Activated CD4-positive, alpha-beta T cell treated with anti-CD3 and anti-CD28 coated beads for 48 hours (primary cell): ENCODE measurements around the gene CDT1.

Experiments used
- DNase-seq: peaks from one replicate; pipeline ENCODE4 v3.0.0-alpha.2; 2020

CDT1 gene

DNA sequence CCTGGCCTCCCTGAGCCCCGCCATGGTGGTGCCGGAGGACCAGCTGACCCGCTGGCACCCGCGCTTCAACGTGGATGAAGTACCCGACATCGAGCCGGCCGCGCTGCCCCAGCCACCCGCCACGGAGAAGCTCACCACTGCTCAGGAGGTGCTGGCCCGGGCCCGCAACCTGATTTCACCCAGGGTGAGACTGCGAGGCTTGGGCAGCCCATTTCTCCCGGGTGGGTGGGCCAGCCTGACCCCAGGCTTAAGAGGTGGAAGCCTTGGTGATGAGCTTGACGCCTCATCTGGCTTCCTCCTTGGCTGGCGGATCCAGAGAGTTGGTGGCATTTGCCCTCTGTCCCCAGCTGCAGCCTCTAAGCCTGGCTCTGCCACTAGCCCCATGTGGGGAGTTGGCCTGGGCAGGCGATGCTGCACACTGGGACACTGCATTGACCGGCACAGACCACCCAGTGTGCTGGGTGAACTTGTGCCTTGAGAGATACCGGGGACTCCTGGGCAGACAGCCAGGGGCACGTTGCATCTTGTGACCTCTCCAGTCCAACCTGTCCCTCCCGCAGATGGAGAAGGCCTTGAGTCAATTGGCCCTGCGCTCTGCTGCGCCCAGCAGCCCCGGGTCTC is 3.0 kb downstream of the CDT1 start:
- DNase-seq = no peak

DNA sequence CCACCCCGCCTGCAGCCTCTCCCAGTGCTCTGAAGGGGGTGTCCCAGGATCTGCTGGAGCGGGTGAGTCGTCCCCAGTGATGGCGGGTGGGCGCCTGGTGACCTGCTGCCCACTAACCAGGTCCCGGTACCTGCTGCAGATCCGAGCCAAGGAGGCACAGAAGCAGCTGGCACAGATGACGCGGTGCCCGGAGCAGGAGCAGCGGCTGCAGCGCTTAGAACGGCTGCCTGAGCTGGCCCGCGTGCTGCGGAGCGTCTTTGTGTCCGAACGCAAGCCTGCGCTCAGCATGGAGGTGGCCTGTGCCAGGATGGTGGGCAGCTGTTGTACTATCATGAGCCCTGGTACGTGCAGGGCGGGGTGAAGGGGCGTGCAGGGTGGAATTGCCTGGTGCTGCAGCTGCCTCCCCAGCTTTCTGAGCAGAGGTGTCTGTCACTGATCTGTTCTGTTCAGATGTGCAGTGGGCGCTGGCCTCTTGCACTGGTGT is 3.6 kb downstream of the CDT1 start:
- DNase-seq = peak; percentile 22

DNA sequence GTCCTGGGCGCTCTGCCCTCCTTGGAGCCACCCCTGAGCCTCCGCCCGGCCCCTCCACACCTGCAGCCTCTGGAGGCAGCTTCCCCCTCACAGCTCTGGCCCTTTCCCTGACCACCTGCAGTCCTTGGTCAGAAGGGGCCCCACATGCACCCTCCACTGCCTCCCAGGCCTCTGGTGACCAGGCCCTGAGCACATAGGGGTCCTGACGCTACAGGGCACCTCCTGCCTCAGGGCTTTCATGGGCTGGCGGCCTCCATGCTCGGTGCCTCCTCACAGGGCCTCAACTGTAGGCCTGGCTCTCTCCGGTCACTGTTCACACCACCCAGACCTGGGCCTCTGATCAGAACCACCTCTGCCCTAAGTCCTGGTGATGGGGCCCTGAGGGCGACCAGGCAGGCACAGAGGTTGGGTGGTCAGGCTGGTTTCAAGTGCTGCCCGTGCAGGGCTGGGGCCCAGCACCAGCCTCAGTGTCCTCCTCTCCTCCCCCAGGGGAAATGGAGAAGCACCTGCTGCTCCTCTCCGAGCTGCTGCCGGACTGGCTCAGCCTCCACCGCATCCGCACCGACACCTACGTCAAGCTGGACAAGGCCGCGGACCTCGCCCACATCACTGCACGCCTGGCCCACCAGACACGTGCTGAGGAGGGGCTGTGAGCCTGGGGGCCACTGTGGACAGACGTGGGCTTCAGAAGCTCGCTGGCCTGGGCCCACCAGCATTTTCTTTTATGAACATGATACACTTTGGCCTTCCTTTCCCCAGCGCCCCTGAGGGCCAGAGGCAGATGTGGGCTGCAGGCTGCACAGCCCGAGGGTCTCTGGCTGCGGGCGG is 4.3 kb downstream of the CDT1 start:
- DNase-seq = peak; percentile 26

DNA sequence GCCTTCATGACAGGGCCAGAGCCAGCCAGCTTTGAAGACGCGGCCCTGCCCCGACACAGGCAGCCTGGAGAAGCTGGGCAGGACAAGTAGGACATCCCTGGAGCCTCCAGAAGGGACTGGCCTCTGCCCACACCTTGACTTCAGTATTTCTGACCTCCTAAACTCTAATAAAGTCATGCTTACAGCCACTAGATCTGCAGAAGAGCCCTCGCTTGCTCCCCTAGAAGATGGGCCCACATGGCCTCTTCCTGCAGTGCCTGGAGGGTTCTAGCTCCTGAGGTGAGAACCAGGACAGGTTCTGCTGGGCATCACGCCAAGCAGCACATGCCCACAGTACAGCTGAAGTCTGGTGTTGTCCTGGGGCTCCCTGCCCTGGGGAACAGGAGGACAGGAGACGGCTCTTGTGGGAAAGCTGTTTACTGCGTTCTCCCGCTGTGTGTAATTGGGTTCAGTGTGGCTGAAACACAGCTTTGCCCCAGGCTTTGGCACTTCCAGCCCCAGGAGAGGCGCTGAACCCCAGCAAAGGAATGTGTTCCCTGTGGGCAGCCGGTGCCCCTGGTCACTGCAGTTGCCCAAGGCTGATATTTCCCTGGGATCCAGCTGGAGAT is 5.6 kb downstream of the CDT1 start:
- peak; percentile 28 for DNase-seq

DNA sequence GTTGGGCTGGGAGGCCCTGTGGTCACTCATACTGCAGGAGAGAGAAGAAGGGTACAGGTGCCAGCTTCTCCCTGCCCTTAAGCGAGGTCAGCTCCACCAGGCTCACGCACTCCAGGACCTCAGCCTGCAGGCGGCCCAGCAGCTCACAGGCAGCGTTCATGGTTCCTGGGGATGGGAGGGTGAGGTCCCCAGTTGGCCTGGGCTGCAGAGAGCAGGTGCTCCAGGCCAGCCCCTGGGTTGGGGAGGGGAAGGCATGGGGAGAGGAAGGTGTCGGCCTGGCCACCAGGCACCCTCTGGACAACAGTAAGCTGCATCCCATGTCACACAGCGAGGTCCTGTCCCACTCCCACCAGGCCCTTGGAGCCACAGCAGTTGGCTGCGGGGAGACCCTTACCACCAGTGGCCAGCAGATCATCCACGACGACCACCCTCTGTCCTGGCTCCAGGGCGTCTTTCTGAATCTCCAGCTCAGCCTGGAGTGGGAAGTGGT is 6.1 kb downstream of the CDT1 start:
- DNase-seq = peak; percentile 41

DNA sequence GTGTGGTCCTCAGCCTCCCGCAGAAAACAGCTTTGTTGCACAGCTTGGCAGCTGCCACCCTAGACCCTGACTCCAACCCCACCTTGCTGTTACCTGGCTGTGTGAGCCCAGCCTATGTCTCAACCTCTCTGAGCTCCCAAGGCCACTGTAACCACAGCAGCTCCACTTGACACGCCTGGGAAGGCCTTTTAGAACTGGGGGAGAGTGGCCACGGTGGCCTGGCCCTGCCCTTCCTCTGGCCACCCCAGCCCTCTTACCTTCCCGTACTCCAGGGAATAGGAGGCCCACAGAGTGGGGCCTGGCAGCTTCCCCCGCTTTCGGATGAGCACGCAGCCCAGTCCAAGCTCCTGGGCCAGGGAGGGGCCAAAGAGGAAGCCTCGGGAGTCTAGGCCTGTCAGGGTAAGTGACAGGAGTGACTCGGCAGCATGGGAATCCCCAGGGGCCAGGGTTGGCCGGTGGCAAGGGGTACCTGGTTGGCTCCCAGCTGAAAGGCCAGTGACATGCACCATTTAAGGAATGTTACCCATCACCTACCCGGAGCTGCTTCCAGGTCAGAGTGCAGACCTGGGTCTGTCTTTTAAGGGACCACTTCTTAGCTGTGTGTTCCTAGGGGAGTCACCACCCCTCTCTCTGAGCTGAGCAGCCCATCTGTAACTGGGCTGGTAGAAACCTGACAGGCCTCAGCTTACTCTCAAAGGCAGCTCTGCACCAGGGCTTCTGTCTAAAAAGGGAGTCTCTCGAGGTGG is 6.8 kb downstream of the CDT1 start:
- peak; percentile 70 for DNase-seq

DNA sequence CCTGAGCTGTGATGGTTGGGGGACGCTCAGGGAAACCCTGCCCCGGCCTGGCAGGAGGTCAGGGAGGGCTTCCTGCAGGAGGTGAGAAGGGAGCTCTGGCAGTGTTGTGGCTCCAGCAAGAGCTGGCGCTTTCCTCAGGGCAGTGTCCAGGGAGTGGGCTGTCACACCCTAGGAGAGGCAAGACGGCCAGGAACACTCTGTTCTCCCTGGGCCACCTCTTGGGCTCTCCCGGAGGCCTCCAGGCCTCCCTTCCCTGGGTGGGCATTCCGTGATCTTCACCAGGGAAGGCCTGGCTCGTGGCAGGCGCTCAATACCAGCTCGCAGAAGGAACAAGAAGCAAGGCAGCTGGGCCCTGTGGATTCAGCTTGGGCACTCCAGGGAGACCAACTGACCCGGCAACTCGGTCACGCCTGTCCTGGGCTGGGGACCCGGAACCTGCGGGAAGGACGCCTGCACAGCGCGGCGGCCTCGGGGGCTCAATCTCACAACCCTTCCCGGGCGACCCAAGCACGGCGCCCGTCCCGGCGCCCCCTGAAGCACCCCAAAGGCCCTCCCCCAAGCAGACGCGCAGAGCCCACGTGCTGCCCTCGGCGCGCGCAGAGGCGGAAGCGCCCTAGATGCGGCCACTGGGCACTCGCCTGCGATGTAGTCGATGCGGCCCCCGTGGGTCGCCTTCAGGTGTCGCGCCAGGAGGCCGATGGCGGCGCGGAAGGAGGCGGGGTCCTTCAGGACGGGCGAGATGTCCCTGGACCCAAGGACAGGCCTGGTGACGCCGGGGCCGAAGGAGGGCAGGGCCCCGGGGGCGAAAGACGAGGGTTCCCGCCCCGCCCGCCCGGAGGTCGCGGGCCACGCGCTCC is 7.6 kb downstream of the CDT1 start:
- peak; percentile 76 for DNase-seq

DNA sequence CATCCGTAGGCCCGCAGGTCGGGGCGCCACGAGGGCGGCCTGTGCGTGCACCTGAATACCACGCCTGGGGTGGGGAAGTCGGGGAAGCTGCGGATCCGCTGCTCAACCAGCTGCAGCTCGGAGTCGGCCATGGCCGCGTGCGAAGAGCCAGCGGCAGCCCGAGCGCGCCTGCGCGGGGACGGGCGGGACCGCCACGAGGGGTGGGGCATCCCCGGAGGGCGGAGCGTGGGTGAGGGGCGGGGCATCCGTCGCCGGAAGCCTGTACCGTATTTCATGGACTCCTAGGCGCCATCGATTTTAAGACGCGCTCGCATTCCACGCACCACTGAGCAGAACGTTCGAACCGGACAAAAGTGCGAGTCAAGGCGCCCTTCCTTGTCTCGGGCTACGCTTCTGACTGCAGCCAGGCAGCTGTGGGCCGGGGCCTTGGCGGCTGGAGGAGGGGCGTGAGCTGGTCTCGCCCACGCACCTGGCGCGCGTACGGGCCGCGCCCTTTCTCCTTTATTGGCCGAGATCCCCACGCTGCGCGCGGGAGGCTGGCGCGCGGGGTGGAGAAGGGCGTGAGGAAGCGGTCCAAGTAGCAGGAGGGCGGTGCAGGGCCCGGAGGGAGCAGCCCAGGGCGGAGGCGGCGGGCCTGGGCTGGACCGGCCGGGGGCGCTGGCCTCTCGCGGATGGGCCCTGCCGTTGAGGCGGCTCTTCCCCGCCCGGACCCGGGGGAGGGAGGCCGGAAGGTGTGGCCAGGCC is 8.4 kb downstream of the CDT1 start, which contains the start of gene APRT:
Gene APRT (minus strand): TSS at position 160 of the 744 bp plus-strand sequence. CDS start 29 bp downstream, at position 131.
- DNase-seq = peak; percentile 98

DNA sequence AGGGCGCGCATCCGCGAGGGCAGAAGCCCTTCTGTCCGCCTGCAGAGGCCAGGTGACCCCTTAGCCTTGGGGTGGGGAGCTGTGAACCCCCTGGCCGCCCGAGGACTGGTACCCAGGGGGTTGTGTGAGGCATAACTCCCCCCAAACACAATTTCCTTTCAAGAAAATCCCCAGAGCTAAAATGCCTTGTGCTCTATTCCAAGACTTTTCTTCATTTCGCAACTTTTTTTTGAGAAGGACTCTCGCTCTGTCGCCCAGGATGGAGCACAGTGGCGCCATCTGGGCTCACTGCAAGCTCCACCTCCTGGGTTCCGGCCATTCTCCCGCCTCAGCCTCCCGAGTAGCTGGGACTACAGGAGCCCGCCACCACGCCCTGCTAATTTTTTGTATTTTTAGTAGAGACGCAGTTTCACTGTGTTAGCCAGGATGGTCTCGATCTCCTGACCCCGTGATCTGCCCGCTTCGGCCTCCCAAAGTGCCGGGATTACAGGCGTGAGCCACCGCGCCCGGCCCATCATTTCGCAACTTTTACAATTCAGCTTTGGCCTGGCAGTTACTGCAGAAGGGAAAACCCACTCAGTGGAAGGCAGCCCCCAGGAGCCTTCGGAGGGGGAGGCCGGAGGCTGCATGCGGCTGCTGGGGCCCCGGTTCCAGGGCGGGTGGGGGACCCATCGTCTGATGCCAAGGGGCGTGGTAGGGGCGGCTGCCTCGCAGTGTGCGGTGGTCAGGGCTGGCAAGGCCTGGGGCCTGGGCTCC is 9.1 kb downstream of the CDT1 start:
- peak; percentile 63 for DNase-seq

DNA sequence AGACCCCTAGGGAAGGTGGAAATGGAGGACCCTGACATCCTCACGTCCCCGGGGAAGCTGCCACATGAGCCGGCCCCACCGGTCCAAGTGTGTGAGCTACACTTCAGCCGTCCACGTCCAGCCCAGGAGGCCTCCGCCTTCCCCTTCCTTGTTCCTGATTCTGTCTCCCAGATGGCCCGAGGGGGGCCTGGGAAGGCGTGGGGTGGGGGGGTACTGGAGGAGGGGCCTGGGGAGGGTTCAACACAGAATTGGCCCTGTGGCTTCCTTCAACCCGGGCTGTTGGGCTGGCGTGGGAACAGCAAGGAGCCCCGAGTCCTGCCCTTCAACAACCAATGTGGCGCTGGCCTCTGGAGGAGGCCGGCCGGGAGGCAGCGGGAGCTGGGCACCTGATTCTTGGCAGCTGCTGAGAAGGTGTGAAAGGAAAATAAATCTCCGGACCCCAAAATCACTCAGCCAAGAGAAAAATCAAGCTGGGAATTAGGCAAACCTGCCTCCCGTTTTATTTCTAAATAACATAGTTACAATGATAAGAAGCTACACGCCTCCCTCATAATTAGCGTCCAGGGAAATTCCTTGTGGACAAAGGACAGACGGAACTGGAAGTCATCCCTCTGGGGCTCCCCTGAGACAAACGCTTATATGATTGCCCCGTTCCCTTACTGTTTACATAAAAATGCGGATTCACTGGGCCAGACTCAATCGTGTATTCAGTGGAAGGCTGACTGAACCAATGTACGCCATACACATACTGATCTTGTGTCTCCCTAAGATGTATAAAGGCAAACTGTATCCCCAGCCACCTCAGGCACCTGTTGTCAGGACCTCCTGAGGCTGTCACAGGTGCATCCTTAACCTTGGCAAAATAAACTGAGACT is 9.9 kb downstream of the CDT1 start:
- DNase-seq = no peak

DNA sequence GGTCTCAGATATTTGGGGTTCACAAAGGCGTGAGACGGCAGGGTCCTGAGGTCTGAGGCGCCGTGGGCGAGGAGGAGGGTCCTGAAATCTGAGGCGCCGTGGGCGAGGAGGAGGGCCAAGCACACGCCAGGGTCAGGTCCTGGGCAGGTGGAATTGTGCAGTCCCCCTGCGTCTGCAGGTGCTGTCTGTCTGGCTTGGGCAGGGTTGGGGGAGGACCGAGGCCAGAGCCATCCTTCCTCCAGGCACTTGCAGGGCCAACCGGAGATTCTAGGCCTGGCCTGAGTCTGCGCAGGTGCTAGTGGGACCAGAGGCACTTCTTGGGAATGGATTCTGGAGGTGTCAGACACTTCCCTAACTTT is 10.5 kb downstream of the CDT1 start:
- no peak for DNase-seq

DNA sequence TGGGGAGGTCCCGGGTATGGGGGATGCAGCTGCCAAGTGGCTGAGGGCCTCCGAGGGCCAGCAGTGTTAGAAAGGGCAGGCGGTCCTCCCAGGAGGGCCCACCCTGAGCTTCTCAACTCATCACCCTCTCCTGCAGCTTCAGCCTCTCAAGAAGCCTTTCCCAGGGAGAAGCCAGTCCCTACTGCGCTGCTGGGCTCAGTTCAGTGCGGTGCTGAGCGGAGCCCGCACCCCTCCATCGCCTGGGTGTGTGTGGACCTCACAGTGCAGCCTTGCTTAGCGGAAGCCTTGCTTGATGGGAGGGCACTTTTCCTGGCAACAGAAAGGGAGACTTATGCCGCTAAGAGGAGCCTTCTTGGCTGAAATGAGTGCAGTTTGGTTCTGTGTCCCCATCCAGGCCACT is 11.6 kb downstream of the CDT1 start:
- DNase-seq = no peak

DNA sequence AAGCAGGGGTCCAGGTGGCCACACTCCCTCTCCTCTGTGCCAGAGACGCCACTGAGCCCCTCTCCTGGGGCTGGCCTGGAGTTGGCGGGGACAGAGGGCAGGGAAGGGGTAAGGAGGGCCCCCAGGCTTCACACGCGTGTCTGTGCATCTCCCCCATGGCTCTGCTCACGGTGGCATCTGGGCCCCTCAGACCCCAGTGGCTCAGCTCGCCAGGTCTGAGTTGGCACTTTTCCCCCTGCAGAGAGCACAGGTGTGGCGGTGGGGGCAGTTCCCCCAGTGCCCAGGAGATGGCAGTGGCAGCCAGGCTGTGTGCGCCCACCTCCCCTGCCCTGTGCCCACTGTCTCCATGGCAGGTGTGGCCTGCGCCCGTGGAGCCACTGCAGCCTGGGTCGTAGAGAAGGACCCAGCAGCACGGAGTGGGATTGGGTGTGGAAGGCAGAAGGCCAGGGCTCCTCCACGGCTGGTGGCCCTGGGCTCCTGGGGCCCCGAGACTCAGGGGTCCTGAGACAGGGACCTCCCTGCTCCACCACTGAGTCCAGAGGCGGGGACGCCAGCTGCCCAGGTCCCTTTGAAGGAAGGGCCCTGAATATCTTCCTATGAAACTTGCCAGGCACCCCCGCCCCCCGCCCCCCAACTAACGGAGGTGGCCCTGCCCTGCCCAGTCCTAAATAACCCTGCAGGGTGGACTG is 12.5 kb downstream of the CDT1 start:
- peak; percentile 72 for DNase-seq

DNA sequence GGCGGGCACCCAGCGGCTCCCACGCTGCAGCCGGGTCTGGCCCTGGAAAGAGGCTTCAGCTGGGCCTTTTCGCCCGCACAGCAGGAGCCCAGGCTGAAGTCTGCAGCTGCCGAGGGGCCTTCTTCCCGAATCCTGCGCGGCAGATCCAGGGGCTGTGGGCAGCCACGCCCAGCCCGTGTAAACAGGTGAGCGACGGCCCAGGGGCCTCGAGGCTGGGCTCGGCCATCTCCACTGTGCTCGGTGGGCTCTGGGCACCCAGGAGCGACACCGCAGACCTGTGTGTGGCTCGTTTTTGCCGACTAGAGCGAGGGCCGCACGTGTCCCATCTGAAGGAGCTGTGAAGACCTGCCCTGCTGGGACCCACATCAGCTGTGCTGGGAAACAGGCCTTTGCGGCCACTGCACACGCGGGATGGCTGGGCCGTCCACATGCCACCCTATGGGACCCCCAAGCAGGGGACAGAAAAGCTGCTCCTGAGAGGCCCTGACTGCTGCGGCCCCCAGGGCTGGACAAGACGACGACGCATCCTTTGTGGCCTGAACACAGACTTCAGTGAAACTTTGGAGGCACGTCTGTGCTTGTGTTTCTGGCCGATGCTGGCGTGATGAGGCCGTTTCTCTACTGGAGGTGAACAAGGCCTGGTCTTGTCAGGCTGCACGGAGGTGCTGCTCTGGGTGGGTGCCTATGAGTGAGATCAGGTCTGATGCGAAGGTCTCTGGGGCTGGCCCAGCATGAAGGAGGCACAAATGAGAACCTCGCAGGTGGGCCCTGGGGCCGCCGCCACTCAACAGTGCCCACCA is 13.3 kb downstream of the CDT1 start:
- no peak for DNase-seq

DNA sequence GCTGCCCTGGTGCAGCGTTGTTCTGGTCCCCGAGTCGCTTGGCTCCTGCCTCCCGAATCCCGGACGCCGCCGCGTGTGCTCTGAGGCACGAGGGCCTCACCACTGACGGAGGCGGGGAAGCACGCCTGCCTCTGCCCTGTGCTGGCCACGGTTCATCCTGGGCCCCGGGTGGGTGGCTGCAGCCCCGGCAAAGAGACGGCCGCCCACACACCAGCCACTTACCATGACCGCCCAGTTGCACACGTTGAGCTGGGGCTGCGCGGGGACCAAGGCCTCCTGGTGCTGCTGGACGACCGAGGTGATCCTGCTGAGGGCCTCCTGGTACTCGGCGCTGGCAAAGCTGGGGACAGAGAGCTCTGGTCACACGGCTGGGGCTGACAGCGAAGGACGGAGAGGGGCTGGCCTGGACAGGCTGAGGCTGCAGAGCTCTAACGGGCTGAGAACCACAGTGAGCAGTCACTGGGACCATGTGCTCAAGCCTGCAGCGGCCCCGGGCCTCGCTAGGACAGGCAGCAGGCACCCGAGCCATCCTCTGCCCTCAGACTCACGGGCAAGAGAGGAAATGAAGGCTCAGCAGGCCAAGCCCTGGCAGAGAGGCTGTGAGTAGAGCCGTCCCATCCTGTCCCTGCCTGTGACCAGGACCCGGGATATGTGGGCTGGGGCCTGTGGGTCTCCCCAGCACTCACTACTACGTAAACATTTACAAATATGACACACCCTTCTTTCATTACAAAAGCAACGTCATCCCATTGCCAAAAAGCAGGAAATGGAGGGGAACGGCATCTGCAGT is 14.4 kb downstream of the CDT1 start:
- no peak for DNase-seq

DNA sequence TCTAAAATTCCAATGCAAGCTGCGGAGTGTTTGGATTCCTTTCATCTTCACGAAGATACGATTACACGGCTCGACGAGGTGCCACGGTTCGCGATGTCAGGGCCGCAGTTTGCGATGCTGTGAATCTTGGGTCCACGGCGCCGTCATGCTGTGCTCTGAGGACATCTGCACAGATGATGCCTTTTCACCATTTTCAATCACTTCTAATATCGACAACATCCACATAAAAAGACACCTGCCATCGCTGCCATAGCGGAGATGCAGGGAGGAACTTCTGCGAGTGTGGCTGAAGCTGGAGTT is 14.9 kb downstream of the CDT1 start:
- no peak for DNase-seq

DNA sequence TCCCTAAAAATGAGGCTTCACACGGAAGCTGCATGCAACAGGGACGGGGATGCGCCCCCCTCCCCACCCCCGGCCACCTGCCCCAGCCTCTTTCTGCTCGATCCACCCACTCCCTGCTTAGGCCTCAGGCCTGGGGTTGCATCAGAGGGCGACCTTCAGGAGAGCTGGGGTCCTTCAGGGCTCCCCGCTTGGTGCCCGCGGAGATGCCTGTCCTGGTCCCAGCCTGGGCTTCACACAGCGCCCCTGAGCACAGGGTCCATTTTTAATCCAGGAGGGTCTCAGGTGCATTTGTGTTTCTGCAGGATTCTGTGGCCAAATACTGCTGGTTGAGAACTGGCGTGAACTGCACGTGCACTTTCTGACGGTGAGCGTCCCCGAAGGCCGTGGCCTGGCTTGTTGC is 15.5 kb downstream of the CDT1 start:
- DNase-seq = no peak
